Neural crest cell (in vitro differentiated cells): ENCODE results near the gene PPFIBP1. TPM values are rescaled to one million over a fixed set of nuclear protein-coding genes. Genes with fewer than 3 reads are reported as not detected.

Experiments
- DNase-seq: peaks from one replicate; pipeline ENCODE4 v3.0.0; 2021; ENCODE audit warnings: low read depth, mixed read lengths, low spot score
- H3K27ac Mint-ChIP-seq: one replicate; pipeline ENCODE4 v1.8.0; 2021; ENCODE audit warnings: mild to moderate bottlenecking, mixed read lengths; ENCODE audit not compliant: unreplicated experiment
- H3K27me3 Mint-ChIP-seq: 2 replicates; pipeline ENCODE4 v1.8.0; 2021; ENCODE audit warnings: low read depth, mild to moderate bottlenecking, mixed read lengths
- H3K36me3 Mint-ChIP-seq: 2 replicates; pipeline ENCODE4 v1.8.0; 2021; ENCODE audit warnings: low read depth, mild to moderate bottlenecking, mixed read lengths
- H3K4me1 Mint-ChIP-seq: 2 replicates; pipeline ENCODE4 v1.8.0; 2021; ENCODE audit warnings: mixed read lengths
- H3K4me3 Mint-ChIP-seq: one replicate; pipeline ENCODE4 v1.8.0; 2021; ENCODE audit warnings: mild to moderate bottlenecking, mixed read lengths
- H3K9me3 Mint-ChIP-seq: 2 replicates; pipeline ENCODE4 v1.8.0; 2021; ENCODE audit warnings: mixed read lengths
- total RNA-seq: library from RNA; stranded (reverse); gene quantifications from 2 replicates; pipeline ENCODE4 v1.2.1, GENCODE V29; 2021
- TF ChIP-seq, protein P1 (sequence below): fragments of 200-600 bp; sonication (generic); conservative IDR thresholded peaks from 2 replicates; pipeline ENCODE4 v1.5.0; 2021; ENCODE audit warnings: antibody characterized with exemption, mild to moderate bottlenecking

The PPFIBP1 gene
- total RNA-seq, 1 donor from 2014 or later: 47.5 TPM

DNA sequence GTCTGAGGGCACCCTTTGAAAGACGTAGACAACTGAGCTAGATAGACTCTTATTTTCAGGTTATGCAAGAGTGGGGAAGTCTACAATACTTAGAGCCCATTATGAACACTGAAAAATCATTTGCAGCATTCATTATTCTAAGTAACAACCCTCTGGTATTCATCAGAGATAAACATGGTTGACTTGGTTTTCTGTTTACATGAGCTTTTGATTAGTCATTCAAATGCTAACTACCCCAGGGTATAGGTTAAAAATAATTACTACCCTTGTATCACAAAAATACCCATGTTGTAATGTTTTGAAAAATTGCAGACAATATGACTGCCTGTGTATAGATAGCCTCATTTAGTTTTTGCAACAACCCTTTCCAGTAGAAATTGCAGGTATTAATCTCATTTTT, 78.5 kb downstream of the PPFIBP1 start:
- Mint-ChIP-seq H3K4me1 (peaks cover 11% of the 10 kb centered on the region), H3K27ac (no peak overlapping the region), H3K9me3 (peaks cover 7% of the 10 kb centered on the region), H3K36me3 (peaks cover 16% of the 10 kb centered on the region), H3K4me3 (no peak overlapping the region), H3K27me3 (no peaks in the 10 kb centered on the region)
- TF ChIP-seq, protein P1, sequence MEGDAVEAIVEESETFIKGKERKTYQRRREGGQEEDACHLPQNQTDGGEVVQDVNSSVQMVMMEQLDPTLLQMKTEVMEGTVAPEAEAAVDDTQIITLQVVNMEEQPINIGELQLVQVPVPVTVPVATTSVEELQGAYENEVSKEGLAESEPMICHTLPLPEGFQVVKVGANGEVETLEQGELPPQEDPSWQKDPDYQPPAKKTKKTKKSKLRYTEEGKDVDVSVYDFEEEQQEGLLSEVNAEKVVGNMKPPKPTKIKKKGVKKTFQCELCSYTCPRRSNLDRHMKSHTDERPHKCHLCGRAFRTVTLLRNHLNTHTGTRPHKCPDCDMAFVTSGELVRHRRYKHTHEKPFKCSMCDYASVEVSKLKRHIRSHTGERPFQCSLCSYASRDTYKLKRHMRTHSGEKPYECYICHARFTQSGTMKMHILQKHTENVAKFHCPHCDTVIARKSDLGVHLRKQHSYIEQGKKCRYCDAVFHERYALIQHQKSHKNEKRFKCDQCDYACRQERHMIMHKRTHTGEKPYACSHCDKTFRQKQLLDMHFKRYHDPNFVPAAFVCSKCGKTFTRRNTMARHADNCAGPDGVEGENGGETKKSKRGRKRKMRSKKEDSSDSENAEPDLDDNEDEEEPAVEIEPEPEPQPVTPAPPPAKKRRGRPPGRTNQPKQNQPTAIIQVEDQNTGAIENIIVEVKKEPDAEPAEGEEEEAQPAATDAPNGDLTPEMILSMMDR: no peak
- no peak for DNase-seq

DNA sequence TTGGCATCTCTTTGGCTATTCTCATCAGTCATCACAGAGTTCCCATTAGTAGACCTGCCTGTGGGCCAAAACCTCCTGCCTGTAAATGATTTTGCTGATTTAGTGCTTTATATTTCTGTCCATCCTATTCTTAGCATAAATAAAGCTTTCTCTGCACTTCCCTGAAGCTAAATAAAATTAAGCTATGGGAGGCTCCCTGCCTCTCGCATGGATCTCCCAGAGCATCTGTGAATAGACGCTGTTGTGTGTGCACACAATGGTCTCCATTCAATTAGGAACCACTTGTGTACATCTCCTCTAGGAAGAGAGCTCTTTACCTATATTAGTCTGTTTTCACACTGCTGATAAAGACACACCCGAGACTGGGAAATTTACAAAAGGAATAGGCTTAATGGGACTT, 80.4 kb downstream of the PPFIBP1 start:
- H3K4me3 Mint-ChIP-seq: peak overlapping the region; percentile 28
- peaks cover 19% of the 10 kb centered on the region for H3K4me1 Mint-ChIP-seq
- peaks cover 4% of the 10 kb centered on the region for H3K9me3 Mint-ChIP-seq
- peaks cover 16% of the 10 kb centered on the region for H3K36me3 Mint-ChIP-seq
- no peaks in the 10 kb centered on the region for H3K27me3 Mint-ChIP-seq
- no peak for DNase-seq
- H3K27ac Mint-ChIP-seq: peak overlapping the region; percentile 0
- TF ChIP-seq, protein P1: no peak

DNA sequence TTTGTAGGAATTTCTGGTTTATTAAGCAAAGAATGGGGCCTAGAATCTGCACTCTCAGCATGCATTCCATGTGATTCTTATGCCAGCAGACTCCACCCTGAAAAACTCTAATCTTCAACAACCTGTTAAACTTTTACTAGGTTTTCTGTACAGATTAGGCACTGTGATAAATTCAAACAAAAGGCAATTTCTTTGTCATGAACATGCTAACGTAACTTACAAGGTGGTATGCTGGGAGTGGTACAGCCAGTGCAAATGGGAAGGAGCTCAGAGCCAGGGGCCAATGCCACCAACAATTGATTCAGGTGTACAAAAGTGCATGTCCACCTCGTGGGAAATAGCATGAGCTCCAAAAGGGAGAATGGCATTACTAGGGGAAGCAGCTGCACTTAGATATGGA, 83.0 kb downstream of the PPFIBP1 start:
- H3K4me3 Mint-ChIP-seq: no peak overlapping the region
- H3K27me3 Mint-ChIP-seq: no peaks in the 10 kb centered on the region
- no peak for DNase-seq
- H3K27ac Mint-ChIP-seq: no peak overlapping the region
- H3K36me3 Mint-ChIP-seq: peaks cover 13% of the 10 kb centered on the region
- peaks cover 4% of the 10 kb centered on the region for H3K9me3 Mint-ChIP-seq
- peaks cover 19% of the 10 kb centered on the region for H3K4me1 Mint-ChIP-seq
- TF ChIP-seq, protein P1: no peak

DNA sequence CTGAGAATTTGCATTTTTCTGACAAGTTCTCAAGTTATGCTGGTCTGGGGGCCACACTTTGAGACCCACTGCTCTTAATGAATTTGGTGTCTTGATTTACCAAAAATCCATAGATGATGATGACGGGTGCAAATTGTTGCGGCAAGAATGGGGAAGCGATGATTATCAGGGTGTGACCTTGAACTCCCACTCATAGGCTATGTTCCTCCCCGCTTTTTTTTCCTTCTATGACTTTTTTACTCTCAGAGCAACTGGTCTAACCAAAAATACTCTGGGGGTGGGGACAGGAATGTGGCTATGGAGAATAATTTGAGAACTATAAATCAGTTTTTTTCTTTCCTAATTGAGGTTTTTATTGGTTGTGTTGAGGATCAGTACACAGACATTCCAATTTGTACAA, 83.6 kb downstream of the PPFIBP1 start:
- Mint-ChIP-seq H3K36me3 (peaks cover 13% of the 10 kb centered on the region), H3K27ac (no peak overlapping the region), H3K4me1 (peaks cover 19% of the 10 kb centered on the region), H3K27me3 (no peaks in the 10 kb centered on the region), H3K4me3 (no peak overlapping the region), H3K9me3 (peaks cover 4% of the 10 kb centered on the region)
- TF ChIP-seq, protein P1: no peak
- no peak for DNase-seq

DNA sequence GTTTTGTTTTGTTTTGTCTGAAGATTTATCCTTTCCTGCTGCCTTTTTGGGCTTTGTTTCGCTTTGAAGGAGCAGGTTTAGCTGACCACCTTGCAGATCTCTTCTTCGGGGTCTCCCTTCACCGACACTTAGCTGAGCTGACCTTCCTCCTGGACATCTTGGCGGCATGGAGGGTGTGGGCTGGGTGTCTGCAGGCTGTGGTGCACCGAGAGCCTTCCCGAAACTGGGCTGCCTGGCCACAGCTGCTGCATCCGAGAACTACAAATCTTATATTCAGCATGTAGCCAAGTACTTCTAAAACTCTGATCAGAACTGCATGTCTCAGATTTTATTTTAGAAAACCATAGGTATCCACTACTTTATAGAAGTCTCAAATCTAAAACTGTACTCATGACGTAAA, 84.9 kb downstream of the PPFIBP1 start:
- Mint-ChIP-seq H3K27ac (peak overlapping the region; percentile 91), H3K4me1 (peaks cover 15% of the 10 kb centered on the region), H3K4me3 (no peak overlapping the region), H3K27me3 (no peaks in the 10 kb centered on the region), H3K36me3 (peaks cover 15% of the 10 kb centered on the region), H3K9me3 (peaks cover 4% of the 10 kb centered on the region)
- DNase-seq: no peak
- TF ChIP-seq, protein P1: no peak

DNA sequence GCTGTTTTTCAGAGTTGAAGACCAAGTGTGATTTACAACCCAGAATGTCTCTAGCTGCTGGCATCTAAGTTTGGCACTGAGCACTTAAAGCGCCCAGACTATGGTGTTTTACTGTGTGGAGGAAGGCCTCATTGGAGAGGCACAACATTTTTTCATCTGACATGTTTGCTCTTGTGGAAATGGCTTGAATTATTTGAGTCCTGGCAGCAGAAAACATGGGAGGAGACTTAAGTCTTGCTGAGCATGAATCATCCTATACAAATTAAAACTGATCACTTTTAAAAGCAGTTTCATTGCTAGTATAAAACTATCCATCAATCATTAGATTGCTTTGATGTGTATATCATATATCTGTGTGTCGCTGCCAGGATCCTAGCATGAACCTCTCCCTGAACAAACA, 86.4 kb downstream of the PPFIBP1 start:
- no peaks in the 10 kb centered on the region for H3K9me3 Mint-ChIP-seq
- H3K4me1 Mint-ChIP-seq: peaks cover 8% of the 10 kb centered on the region
- TF ChIP-seq, protein P1: no peak
- no peak overlapping the region for H3K27ac Mint-ChIP-seq
- DNase-seq: no peak
- H3K4me3 Mint-ChIP-seq: no peak overlapping the region
- H3K27me3 Mint-ChIP-seq: no peaks in the 10 kb centered on the region
- H3K36me3 Mint-ChIP-seq: peaks cover 9% of the 10 kb centered on the region
